Measurements from ENCODE around the gene PTPRT.
"Not testable (repeated sequence)": the region's sequence is repeated elsewhere in the genome, so short reads cannot be mapped to it uniquely, and the experiment has no call there.

The PTPRT gene

DNA sequence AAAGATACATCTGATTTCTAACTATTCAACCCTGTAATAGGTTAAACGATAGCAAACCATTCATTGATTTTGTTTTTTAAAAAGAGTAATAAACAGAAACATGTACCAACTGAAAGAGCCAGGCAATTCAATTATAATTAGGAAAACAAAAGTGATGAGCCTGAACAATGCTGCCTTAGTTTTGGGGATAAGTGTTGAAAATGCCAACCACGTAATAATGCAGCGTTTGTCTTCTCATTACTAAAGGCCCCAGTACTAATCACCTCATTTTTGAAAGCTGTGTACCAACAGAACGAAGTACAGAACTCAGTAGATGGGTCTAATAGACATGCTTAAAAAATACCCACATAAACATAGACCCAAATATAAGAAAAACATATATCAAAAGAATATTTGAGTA is 907.9 kb downstream of the PTPRT start:
- DNase-seq (ENCODE audit: low spot score) = no peak

DNA sequence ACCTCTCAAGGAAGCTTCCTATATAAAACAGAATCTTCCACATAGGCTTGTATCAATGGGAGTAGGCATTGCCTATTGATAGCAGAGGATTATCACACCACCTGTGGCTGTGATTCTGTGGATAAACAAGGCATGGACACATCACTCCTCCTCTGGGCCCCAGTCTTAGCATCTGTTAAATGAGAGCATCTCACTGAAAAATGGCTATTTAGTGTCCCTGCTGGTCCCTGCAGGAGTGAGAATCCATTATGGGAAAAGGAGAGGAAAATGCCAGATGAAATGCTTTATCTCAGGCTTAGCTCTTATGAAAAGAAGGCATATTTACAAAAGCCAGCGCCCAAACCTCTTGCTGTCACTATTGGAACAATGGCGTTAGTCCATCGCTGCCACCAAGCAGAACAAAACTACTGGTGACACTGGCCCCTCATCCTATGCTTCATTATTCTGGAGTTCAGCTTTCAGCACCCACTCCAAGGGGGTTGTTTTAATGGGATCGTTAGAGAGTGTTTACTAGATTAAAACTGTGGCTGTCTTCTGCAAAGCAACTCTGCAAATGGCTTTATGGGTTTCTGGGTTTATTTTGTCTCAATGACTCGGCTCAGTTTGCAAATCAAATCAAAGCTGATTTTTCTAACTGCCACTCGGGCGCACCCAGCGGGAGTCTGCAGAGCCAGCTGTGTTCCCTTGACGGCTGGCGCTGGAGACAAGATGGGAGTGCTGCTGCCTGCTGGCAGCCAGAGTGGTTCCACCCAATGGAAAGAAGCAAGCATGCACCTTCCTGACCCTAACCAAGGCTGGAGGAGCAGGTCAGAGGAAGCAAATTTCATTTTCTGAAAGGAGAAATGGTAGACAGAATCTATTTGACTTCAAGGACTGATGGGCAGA is 912.7 kb downstream of the PTPRT start:
- DNase-seq (ENCODE audit: low spot score) = no peak

DNA sequence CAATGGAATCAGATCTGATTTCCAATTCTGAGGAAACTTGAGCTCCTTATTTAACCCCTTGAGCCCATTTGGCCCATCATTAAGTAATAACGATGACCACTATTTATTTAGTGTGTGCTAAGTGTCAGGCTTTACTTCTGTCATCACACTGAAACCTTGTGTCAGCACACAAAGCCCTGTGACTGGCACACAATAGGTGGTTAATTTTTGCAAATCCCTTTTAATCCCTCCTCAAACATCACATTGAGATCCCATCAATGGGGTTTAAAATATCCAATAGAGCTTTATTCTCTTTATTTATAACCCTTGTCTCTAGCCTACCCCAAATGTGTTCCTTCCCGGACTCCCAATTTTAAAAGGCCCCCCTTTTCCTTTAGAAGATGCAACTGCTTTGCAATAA is 914.7 kb downstream of the PTPRT start:
- DNase-seq (ENCODE audit: low spot score) = no peak

DNA sequence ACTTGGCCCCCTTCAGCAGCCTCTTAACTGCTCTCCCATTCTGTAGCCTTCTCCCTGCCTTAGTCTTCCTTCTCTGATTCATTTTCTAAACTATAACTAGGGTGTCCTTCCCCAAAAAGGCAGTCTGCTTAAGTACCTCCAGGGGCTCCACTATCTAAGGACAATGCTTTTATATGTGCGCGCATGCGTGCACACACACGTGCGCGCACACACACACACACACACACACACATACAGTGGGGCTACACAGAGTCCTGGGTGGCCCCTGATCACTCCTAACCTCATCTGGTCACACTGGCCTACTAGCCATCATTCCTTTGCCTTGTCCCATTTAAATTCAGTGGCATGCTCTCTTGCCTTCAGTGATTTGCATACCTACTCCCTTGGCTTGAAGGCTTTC is 917.2 kb downstream of the PTPRT start:
- no peak for DNase-seq (ENCODE audit: low spot score)

DNA sequence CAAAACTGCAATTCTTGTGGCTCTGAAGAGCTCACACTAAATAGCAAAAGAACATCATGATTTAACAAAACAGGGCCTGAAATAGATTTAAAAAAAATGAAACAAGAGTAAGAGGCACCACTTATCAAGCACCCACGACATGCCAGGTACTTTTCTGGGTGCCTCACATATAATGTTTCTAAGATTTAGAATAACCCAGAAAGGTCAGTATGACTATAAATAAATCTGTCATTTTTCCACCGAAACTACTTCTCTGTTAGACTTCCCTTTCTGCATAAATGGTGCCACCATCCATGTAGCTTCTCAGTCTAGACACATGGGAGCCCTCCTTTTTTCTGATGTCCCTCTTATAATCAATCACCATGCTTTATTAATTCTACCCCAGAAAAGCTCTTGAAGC is 919.2 kb downstream of the PTPRT start:
- no peak for DNase-seq (ENCODE audit: low spot score)

DNA sequence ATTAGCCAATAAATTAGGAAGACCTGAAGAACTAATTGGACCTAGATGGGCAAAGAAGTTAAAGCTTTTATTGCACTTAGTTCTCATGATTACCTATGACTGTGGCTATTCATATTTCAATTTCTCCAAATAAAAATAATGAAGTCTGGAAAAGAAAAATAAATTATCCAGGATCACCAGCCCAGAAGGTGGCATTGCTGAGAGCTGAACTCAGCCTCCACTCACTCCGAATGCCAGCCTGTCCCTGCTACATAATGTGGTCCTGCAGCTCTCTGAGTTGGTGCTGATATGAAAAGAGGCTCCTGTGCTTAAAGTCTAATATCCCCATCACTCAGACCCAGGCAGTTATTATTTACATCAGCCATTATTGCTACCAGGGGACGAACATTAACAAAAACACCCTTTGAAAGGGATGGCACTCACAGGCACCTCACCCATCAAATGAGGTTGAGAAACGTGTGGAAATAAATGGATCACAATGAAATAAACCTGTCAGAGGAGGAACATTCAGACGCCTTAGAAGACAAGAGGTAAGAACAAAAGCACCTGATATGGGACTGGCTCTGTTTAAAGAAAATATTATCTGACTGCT is 921.8 kb downstream of the PTPRT start:
- DNase-seq (ENCODE audit: low spot score) = no peak

DNA sequence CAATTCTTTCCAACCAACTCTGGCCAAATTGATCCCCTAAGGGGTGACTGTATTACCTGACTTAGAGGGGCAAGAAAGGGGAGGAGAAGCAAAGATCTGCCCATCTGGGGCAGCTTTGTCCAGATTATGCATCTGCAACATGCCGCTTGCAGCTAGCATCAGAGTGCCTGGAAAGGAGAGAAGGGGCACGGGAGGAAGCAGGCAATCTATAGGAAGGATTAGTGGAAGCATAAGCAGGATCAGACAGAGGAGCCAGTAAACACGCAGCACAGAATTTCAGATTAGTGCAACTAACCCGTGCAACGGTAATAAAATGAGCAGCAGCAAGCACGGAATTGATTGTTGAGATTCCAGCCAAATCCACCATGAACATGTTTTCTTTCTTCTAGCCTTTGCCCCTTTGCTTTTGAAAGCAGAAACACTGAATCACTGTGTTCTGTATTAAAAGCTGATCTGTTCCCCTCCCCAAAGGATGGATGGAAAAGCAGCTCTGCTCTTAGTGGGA is 927.9 kb downstream of the PTPRT start:
- no peak for DNase-seq (ENCODE audit: low spot score)

DNA sequence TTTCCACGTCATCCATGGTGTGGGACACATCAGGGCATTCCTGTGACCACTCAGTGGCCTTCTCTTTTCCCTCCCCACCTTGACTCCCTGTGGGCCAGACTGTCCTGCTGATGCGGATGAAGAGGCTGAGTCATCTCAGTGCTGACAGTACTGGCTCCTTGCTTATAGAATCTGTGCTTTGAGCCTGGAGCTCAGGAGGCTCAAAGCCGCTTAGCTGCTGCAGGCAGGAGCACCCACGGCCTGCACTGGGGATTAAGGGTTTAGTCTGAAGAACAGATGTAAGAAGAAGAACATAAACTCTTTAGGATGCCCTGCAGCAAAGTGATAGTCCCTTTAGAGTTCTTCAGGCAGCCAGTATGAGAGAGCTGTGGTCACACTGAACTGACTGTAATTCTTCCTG is 929.5 kb downstream of the PTPRT start:
- no peak for DNase-seq (ENCODE audit: low spot score)

DNA sequence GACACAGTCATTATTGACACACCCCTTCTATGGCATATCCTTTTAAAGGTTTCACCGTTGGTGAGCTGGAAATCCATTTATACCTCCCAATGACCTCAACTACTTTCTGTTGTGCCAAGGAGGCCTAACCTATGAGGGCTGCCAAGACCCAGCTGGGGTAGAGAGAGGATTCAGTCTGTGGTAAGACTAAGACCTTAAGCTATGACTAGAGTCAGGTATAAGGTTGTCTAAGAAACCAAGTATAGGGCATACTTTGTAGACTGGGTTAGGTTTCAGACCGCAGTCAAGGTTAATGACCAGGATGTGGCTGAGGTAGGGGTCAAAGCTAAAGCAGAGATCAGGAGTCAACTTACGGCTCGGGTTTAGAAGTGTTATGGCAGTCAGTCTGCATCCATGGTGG is 930.3 kb downstream of the PTPRT start:
- DNase-seq (ENCODE audit: low spot score) = no peak

DNA sequence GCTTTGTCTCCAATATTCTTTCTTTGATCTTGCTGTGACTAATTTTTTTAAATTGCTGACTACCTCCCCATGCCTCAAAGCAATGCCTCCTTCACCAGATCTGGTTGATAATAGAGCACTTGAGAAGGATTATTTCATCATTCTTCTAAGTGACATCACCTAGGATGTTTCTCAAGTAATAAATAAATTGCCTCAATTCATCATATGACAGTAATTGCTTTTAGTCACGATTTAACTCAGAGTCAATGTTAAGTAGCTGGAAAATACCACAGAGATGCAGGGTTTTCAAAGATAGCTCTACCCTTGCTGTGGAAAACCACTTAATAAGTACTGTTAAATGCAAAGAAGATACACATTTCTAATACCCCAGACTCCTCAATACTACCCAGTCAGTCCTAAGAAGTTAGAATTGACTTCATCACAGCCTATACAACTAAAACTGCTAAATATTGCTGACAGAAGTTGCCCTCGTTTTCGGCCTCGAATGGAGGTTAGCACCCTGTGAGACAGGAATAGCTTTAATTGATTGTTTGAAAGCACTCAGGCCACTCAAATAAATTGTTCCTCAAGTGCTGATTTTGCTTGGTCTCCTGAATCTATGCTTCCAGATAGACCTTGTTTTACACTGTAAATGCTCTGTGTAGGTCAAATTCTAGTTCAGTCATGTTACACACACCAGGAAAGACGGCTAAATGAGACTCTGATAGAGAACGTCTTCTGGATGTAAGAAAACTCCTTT is 931.0 kb downstream of the PTPRT start:
- no peak for DNase-seq (ENCODE audit: low spot score)

DNA sequence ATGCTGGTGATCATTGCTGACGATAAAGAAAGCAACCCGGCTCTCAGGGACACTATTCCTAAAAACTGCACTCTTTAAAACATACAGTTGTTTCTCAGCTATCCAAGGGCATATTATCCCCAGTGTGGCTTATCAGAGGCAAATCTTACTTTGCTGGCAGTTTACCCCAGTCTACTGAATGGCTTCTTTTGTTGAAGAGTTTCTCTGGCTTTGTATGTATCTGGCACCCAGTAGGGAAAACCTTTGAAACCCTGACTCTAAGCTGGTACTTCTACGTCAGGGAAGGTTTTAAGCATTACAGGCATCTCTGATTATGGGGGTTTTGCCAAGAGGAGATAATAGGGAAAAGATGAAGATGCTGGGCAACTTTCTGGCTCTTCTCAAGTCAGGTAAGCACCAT is 933.9 kb downstream of the PTPRT start:
- DNase-seq (ENCODE audit: low spot score) = no peak

DNA sequence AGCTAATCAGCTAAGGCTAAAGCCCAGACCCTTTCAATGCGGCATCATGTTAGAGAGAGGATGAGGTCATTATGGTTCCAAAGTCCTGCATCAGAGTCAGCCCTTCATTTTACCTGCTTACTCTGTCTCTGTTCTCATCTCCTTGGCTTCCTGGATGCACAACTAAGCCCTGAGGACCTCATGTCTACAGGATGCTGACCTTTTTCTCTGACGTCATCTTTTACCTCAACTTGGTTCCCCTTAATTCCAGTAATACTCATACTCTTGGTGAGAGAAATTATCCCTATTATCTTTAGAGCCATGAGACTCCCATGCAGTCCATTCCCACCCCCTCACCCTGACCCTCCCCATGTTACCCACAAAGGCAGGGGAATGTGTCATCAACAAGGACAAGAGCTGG is 935.0 kb downstream of the PTPRT start:
- no peak for DNase-seq (ENCODE audit: low spot score)

DNA sequence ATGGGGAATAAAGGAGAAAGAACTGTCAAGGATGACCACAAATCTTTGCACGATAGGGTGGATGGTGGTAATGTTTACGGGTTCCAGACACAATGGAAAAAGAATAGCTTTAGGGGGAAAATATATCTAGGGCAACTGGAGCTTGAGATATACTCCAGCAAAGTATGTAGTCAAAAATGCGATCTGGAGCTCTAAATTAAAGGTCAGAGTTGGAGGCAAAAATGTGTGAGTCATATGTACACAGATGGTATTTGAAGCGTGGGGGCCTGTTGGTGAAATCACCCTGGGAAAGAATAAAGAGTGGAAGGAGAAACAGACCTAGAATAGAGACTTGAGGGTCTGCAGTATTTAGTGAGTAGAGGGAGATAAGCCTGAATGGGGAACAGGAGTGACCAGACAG is 937.6 kb downstream of the PTPRT start:
- no peak for DNase-seq (ENCODE audit: low spot score)

DNA sequence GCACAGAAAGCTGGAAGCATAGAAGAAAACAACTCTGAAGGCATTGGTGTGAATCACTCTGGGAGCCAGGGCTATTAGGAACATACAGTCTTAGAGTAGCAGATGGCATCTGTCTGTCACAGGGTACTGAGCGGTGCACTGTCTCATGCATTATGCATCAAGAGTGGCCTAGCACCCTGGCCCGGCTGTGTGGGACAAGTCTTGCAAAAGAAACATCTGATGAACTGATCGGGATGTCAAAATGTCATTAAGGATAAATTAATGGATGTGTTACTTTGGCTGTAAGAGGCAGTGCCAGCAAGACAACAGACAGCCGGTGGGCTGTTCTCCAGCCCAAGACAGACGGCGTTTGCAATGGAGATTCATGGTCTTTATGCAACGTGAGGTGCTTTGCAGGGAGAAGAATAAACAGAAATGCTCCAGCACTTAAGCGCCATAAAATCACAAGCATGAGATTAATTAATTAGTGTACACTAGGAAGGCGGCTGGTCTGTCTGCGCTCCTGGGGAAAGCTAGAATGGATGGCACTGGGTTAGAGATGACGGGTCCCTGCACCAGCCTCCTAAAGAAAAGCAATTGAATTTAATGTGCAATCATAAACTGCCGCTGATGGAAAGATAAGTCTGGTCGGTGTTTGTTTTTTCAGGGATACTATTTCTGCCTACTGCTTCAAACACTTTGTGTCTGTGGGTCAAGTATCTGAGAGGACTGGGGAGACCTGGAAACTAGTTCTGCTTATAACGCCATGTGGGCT is 970.9 kb downstream of the PTPRT start:
- no peak for DNase-seq (ENCODE audit: low spot score)

DNA sequence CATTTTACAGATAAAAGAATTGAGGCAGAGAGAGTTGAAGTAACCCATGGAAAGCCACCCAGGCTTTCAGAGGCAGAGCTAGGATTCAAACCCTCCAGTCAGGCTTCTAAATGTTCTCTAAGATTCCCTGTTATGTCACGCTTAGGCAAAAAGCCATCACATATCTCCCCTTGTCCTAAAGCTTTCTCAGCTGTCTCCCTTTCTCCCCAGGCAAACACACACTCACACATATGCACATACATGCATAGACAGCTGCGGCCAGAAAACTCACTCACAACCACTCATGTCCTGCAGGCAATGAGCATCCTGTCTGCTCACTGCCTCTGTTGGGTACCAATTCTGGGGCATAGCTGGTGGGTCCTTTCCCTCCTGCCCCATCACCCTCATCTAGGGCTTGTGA is 975.6 kb downstream of the PTPRT start:
- no peak for DNase-seq (ENCODE audit: low spot score)

DNA sequence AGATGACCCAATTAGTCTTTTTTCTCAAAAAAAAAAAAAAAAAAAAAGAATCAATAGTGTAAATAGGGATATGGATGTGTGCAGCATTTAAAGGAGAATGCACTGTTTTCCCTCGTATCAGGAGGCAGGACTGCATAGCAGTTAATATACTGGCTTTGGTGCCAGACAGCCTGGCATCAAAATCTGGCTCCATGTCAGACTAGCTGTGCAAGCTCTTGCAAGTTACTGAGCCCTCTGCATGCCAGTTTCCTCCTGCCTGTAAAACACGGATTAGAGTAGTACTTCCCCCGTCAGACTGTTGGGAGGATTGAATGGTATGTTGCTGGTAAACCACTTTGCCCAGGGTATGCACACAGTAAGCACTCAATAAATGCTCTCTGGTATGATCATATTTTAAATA is 977.3 kb downstream of the PTPRT start:
- no peak for DNase-seq (ENCODE audit: low spot score)

DNA sequence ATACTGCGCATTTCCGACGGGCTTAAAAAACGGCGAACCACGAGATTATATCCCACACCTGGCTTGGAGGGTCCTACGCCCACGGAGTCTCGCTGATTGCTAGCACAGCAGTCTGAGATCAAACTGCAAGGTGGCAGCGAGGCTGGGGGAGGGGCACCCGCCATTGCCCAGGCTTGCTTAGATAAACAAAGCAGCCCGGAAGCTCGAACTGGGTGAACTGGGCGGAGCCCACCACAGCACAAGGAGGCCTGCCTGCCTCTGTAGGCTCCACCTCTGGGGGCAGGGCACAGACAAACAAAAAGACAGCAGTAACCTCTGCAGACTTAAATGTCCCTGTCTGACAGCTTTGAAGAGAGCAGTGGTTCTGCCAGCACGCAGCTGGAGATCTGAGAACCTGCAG is 983.1 kb downstream of the PTPRT start:
- DNase-seq (ENCODE audit: low spot score) = not testable (repeated sequence)

DNA sequence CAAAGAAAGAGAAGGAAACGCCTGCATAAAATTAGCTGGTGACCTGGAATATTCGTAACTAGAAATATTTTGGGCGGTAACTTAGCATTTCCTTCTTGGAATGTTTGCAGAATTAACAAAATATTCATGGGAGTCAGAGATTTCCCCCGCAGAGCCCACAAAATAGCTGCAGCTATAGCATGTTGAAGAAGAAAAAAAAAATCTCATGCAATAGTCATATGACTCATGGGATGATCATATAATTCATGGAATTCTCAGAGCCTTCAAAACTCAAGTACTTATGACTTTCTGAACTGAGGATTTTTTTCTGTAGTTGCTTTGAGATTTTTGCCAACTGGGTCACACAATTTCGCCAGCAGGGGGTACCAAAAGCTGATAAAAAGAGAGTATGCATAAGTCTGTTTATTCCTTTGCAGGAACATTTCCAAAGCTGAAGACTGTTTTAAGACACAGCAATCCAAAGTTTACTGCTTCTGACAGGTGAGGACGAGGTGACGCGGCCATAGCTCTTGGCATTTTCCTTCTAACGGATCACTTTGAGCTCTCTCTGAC is 985.5 kb downstream of the PTPRT start:
- DNase-seq (ENCODE audit: low spot score) = no peak

DNA sequence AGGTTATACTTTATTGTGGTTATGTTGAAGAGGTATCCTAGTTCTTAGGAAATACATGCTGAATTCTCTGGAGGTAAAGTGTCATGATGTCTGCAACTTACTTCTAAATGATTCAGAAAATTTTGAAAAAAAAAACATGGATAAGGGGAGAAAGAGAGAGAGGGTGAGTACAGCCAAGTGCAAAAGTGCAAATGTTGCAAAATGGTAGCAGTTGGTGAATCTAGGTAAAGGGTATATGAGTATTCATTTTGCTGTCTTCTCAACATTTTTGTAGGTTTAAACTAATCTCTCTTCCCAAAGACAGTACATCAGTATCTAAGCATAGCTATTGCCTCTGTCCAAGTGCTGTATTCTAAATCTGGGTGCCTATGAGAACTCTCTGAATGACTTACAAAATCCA is 992.1 kb downstream of the PTPRT start:
- no peak for DNase-seq (ENCODE audit: low spot score)

DNA sequence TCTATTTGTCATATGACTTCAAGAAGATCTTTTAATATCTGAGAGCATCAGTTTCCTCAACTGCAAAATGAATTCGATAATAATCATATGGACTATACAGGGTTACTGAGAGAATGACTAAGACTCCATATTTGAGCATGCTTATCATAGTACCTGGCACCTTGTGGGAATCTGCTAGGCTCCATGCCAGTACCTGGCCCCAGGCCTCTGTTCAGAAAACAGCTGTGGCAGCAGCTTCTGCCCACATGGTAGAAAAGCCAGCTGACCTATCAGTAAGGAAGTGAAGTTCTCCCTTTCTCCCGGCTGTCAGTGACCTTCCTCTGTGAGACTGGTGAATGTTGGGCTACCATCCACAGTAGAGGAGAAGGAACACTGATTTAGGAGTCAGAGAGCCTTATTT is 996.6 kb downstream of the PTPRT start:
- no peak for DNase-seq (ENCODE audit: low spot score)

DNA sequence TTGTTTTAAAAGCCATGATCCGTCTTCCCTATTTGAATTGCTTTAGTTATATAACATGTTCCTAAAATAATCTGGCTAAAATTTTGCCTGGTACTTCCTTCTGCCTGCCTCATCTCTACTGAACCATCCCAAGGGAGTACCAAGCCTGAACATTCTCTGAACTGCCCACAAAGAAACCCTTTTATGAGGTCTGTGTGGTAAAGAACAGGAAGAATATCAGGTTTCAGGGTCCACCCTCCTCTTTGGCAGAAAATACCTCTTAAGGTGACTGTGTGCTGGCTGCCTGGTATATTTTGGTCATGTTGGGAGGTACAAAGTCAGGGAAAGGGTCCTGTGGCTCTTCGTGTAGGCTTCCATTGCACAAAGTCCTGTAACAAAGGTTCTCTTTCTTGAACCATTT is 997.4 kb downstream of the PTPRT start:
- no peak for DNase-seq (ENCODE audit: low spot score)
